GM21423 (cell line): Measurements from ENCODE around the gene C1orf74.

Experiments
- ATAC-seq: cut with Tn5 transposase; IDR thresholded peaks from one replicate; pipeline ENCODE4 v1.9.1; 2021; ENCODE audit warnings: mild to moderate bottlenecking, moderate library complexity; ENCODE audit not compliant: unreplicated experiment

C1orf74 gene

DNA sequence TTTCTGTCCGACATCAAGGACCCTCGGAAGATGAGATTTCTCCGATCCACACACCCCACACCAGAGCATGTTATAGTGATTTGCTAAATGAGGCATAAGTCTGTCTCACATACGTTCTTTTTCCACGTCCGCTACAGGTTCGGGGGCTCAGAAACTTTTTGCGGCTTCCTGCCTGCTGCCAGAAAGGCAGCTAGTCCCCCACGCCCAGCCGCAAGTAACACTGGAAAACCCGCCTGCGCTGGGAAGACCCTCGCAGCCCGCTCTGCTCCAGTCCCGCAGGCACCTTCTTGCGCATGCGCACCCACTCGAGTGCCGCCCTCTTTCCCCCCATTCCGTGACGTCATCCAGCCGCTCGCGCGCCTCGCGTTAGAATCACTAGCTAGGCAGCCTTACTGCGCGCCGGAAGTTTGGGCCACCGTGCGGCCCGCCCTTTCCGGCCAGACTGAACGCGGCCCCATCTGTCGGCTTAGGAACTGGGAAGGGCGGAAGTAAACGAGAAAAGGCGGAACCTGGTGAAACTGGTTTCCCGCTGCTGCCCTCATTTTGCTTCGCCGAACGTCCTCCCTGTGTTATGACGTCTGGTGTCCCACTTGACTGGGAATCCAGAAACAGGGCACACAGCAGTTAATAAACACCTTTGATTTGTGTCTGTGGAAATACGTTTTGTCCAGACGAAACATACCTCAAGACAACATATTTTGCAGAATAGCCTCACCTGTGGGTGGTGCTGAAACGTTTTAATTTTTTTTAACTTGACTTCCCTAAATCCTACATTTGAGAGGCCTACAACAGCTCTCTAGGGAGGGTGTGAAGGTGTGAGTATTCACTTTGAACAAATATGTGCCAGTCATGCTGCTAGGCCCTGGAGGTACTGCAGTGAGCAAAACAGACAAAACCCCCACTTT lies at the start of gene C1orf74:
Gene C1orf74, minus strand, starts transcription at position 295 of the 905 bp plus-strand sequence. CDS start 925 bp downstream, outside the sequence.
- peak; percentile 100 for ATAC-seq

- ATAC-seq, result no peak
Observed at GRCh38 chr1:209831615-209832014, 47.3 kb upstream of the C1orf74 start.

DNA sequence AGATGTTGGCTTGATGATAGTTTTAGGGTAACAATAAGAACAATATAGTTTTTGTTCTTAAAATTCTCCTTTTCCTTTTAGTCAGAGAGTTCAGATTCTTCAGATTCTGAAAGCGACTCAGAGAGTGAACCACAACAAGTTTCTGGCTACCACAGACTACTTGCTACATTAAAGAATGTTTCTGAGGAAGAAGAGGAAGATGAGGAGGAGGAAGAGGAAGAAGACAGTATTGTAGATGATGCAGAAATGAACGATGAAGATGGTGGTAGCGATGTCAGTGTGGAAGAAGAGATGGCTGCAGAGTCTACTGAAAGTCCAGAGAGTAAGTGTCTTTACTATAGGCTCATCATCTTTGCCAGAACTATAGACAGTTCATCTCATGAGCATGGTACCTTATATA lies 46.4 kb upstream of the C1orf74 start:
- no peak for ATAC-seq

- ATAC-seq, result no peak
Observed at GRCh38 chr1:209829716-209830115, 45.4 kb upstream of the C1orf74 start.

DNA sequence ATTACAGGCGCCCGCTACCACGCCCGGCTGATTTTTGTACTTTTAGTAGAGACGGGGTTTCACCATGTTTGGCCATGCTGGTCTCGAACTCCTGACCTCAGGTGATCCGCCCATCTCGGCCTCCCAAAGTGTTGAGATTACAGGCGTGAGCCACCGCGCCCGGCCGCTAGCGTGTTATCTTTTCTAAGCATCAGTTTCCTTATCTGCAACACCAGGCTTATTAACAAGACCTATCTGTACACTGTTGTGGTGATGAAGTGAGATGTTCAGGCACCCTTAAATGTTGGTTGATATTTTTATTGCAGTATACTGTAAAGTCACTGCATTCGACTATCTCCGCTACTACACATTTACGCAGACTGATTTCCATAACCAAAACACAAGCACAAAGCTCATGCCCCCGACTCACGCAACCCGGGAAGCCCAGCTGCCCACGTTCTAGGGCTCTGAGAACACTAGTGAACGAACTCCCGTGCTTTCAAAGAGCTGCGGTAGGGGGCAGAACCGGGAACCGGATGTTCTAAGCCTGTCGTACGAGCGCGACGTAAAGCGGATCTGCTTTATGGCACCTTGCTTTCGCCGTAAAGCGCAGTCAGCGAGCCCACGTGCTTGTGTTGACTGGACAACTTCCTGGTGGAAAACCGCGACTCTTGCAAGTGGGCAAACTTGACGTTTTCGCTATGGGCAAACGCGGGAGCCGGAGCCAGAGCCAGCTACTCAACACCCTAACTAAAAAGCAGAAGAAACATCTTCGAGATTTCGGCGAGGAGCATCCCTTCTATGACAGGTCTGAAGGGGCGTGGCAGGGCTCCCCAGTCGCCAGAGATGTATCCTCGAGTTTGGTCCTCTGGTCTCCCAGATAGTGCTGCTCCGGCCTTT lies 43.3 kb upstream of the C1orf74 start, which contains the start of gene UTP25:
Gene UTP25, plus strand, starts transcription at position 589 of the 879 bp plus-strand sequence. Its CDS starts 92 bp downstream, at position 681.
- peak; percentile 94 for ATAC-seq

- no peak for ATAC-seq
Observed at GRCh38 chr1:209825591-209826434, 41.5 kb upstream of the C1orf74 start.

GRCh38 chr1:209823143-209824041 lies 39.0 kb upstream of the C1orf74 start:
- ATAC-seq, result peak; percentile 36

GRCh38 chr1:209822706-209823105 lies 38.3 kb upstream of the C1orf74 start:
- ATAC-seq, result no peak

GRCh38 chr1:209820986-209821385 lies 36.6 kb upstream of the C1orf74 start:
- no peak for ATAC-seq

- no peak for ATAC-seq
Observed at GRCh38 chr1:209819058-209819457, 34.7 kb upstream of the C1orf74 start.

- no peak for ATAC-seq
Observed at GRCh38 chr1:209817691-209818090, 33.3 kb upstream of the C1orf74 start.

- ATAC-seq, result no peak
Observed at GRCh38 chr1:209816923-209817322, 32.6 kb upstream of the C1orf74 start.

- ATAC-seq, result no peak
Observed at GRCh38 chr1:209815931-209816341, 31.6 kb upstream of the C1orf74 start.

GRCh38 chr1:209815490-209815889 lies 31.1 kb upstream of the C1orf74 start:
- ATAC-seq, result no peak

- ATAC-seq, result no peak
Observed at GRCh38 chr1:209813902-209814301, 29.5 kb upstream of the C1orf74 start.

- no peak for ATAC-seq
Observed at GRCh38 chr1:209810783-209811182, 26.4 kb upstream of the C1orf74 start.

- no peak for ATAC-seq
Observed at GRCh38 chr1:209809611-209810010, 25.3 kb upstream of the C1orf74 start.

DNA sequence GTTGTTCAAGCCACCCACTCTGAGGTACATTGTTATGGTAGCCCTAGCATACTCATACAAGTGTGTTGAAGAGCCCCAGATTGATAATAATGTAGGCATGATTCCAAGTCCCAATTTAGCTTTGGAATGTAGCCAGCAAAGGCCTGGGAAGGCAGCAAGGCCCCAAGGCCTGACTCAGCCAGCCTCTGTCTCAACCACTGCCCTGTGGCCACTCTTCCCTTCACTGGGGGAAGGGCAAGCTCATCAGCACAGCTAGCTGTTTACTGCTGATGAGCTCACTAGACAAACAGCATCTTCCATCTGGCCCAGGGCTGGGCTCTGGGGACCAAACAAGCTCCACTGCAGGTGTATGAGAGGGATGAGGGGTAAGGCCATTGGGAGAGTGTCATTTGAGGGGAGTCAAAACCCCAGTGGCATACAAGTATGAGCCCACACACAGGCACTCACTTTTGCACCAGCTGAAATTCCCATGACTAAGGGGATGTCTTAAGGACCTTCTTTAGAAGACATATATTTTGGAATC lies 23.8 kb upstream of the C1orf74 start:
- ATAC-seq, result no peak

GRCh38 chr1:209807509-209807908 lies 23.1 kb upstream of the C1orf74 start:
- no peak for ATAC-seq
